Activated T-cell treated with anti-CD3 and anti-CD28 coated beads, Interleukin-2, amount 50 U/mL, for 48 hours (primary cell): ENCODE measurements around the gene TST.

Source experiments
- DNase-seq, 2 experiments: peaks; one replicate each; pipeline ENCODE4 v3.0.0-alpha.2; 2020

The TST gene

DNA sequence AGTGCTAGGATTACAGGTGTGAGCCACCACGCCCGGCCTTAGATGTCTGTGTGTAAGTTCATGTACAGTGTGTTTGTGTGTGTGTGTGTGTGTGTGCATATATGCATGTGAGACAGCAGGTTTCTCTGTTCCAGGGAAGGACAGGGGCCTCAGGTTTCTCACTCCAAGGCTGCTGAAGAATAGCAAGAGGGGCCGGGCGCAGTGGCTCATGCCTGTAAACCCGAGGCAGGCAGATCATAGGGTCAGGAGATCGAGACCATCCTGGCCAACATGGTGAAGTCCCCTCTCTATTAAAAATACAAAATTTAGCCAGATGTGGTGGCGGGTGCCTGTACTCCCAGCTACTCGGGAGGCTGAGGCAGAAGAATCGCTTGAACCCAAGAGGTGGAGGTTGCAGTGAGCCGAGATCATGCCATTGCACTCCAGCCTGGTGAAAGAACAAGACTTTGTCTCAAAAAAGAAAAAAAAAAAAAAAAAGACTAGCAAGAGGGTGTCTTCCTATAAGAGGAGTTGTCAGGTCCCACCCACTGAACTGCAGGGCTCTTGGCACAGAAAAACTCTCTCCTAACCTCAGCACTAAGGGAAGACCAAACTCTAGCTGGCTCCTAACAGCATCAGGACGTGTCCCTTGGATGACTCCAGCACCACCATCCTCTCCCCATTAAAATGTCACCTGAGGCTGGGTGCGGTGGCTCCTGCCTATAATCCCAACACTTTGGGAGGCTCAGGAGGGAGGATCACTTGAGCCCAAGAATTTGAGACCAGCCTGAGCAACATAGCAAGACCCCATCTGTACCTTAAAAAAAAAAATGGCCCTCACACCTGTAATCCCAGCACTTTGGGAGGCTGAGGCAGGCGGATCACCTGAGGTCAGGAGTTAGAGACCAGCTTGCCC, 40.0 kb downstream of the TST start:
- no peak for DNase-seq

DNA sequence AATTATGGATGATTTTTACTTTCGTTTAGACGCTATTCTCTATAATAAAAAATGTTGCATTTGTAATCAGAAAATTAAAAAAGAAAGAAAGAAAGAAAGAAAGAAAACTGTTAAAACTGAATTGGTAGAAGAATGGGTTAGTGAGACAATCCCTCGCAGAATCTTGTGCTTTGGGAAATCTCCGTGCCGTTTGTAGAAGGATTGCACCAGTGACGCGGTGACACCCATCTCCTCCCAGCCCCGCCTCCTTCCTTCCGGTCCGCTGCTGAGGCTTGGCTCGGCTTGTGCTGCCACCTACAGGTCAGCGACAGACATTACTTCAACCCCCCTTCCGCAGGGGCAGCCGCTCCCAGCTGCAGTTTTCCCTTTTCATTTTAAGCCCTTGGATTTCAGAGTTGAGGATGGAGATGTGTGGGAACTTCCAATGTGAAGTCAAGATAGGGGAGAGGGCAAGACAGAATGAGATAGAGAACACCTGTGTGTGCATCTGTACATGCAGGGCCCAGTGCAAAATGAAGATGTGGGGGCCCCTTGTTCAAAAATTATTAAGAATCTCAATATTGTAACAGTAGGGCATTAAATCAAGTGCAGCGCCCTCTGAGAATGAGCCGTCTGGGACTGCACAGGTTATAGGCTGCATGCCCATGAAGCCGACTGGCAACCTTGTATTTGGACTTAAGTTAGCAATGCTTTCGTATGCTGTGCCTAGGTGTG, 41.1 kb downstream of the TST start:
- peak; percentile 92 to 94 for DNase-seq

DNA sequence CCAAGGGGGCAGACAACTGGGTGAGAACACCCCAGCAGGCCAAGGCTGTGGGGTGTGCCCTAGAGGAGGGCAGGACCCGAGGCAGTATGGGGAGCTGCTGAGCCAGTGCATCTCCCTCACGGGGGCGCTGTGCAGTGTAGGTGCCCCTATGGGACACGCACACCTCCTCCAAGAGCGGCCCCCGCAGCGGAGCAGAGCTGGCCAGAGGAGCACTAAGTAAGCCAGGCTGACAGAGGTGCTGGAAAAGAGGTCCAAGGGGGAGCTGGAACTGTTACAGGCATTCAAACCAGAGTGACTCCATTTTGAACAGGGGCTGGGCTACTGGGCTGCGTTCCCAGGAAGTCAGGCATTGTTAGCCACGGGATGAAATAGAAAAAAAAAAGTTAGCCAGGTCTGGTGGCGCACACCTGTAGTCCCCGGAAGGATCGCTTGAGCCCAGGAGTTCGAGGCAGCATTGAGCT, 41.8 kb downstream of the TST start:
- DNase-seq: peak; percentile 86 to 87

DNA sequence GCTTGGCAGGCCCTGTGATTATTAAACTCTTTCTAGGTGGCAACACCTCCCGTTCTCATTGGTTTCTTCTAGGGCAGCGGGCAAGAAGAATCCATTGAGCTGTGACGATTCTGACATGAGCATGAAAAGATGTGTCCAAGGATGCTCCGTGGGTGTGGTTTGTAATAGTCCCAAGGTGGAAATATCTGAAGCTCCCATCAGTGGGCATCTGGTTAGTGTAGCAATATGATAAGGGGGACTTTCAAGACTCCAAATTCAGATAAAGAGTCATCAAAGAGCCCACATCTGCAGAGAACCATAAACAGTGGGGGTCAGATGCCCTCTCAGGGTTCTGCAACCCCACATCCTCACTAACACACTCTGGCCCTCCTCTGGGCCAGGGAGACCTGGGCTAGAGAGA, 42.6 kb downstream of the TST start:
- DNase-seq: no peak

DNA sequence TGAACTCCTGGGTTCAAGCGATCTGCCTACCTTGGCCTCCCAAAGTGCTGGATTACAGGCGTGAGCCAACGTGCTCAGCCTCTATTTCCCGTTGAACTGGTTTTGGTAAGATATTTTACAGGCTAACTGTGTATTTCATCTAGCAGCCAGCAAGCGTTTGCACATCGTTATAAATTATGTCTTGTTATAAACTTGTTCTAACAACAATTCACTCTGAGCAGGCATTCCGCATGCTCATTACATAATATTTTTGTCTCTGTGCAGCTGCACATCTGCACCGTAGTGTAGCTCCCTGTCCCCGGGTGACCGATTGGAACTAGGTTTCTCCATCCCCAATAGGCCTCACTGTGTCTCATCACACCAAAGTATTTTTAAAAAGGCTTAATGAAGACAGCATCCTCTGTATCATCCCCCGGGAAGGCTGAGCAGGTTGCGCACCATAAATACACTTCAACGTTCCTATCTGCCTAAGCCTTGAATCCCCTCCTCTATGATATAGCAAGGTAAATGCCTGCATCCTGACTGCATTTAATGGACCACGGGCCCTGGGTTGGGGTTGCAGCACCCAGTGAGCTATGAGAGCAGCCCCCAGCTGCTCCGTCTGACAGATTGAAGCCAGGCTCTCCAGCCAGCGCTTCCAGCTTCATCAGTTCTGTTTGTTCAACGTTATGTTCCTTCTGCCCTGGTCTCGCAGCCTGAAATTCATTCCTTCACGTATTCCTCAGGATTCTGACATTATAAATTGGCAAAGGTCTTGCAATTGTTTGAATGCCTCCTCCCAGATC, 47.7 kb downstream of the TST start:
- DNase-seq: no peak

DNA sequence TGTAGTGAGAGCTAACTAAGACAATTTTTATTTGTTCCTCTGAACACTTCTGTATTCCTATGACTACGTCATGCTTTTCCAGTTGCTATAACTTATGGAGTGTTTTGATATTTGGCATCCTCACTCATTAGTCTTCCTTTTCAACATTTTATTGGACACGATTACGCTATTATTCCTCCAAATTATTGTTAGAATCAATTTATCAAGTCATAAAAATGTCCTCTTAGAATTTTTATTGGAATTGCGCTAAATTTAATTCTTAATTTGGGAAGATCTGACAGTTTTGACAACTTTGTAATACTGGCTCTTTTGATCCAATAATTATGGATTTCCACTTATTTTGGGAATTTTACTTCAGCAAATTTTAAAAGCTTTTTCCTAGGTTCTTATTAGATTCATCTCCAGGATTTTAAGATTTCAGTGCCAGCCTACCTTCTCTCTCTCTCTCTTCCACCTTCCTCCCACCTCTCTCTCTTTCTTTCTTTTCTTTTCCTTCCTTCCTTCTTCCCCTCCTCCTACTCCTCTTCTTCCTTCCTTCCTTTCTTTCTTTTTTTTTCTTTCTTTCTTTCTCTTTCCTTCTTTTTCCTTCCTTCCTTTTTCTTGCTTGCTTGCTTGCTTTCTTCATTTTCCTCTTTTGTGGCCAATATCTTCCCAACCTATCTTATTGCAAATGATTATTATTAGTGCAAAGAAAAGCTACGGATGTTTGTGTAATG, 50.8 kb downstream of the TST start:
- DNase-seq: no peak

DNA sequence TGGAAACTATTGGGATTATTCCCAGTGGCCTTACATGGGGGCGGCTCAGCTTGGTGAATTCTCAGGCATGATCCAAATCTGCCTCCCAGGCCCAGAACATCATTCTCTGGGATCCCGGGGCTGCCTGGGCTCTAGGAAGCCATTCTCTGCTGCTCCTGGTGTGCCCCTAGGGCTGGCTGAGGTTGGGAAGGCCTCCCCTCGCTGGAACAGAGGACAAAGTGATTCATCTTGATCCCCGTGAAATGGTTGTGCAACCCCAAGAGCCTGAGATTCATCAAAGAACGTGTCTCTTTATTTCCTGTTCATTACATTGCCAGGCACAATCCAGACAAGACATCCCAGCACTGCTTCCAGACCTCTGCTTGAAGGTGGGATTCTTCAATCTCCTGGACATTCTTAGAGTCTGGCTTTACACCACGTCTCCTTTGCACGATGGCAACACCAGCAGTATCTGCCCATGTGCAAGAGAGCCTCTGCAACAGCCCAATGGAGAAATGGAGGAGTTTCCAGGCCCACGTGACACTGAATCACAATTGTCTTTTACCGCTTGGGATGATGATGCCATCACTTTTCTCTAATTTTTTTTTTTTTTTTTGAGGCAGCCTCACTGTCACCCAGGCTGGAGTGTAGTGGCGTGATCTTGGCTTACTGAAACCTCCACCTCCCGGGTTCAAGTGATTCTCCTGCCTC, 52.3 kb downstream of the TST start:
- DNase-seq: no peak

DNA sequence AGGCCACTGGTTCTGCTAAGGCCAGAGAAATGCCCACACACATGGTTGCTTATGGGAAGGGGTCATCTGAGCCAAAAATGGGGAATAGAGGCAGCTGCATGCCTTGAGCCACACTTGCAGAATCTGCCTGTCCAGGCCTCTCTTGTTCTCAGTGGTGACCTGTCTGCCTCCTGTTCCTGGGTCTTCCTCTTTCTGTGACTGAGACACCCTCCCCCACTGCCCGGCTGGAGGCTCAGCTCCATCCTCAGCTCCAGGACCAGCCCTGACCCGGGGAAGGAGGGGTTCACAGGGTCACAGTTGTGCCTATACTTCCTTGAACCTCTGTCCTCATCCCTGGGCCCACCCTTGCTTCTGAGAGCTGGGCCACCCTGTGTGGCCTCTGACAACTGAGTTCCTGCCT, 53.6 kb downstream of the TST start:
- no peak for DNase-seq

DNA sequence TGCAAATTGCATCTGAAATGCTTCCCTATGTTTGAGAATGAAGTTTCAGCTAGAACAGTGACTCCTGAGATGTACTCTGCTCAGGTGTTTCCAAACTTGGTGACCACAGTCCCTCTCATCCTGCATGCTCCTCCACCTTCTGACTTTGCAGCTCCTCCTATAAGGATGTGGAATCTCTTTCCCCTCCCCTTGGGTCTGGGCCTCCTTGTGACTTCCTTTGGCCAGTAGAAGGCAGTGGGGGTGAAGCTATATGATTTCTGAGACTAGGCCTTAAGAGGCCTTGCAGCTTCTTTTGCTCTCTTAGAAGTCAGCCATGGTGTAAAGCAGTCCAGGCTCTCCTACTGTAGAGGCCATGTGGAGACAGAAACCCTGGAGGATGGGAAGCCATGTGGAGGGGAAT, 55.1 kb downstream of the TST start:
- no peak for DNase-seq

DNA sequence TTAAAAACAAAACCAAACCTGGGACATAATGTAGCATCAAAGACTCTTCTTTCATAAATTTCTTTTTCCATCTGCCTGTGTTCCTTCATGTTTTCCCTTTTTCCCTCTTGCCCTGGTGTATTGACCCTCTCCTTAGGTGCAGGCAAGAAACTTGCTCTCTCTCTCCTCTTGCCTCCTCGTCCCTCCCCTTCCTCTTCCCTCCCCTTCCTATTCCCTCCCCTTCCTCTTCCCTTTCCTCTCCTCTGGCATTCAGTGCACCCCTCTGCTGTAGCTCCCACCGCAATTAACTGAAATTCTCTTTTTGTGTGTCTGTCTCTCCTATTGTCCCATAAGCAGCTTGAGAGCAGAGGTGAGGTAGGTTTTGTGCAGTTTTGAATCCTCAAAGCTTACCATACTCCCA, 55.9 kb downstream of the TST start:
- no peak for DNase-seq

DNA sequence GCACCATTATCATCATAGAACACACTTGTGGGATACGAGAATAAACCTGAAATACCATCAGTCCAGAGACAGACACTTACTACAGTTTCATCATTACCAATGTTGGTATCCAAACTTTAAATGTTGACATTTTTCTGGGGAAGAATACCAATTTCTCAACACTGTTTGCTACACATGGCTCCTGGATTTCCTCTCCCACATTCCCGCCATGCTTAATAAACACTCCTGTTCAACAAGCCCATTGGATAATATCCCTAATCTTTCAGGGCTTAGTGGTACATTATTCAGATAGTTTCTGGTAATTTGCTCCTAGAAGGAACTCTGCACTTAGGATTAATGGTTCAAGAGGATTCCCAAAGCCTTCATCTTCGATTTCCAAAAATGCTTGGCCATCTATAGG, 57.6 kb downstream of the TST start:
- no peak for DNase-seq
